ENCODE data around the gene ATP6V1G2.

Gene ATP6V1G2

GRCh38 chr6:31546958-31547726 lies 734 bp upstream of the ATP6V1G2 start, which contains the start of gene NFKBIL1:
TSS of gene NFKBIL1 (plus strand) at chr6:31547608. CDS start at chr6:31547695, 87 bp downstream.
- peak; percentile 87 for DNase-seq

- no peak for DNase-seq
Observed at GRCh38 chr6:31545291-31545690, 1.1 kb downstream of the ATP6V1G2 start.

GRCh38 chr6:31544676-31545075 lies 1.7 kb downstream of the ATP6V1G2 start:
- DNase-seq = no peak

- no peak for DNase-seq
Observed at GRCh38 chr6:31543639-31544038, 2.8 kb downstream of the ATP6V1G2 start.

GRCh38 chr6:31541658-31542521 lies 4.5 kb downstream of the ATP6V1G2 start, which contains the start of gene DDX39B:
TSS of gene DDX39B (minus strand) at chr6:31542003. CDS start at chr6:31540532, 1,471 bp downstream.
- DNase-seq = peak; percentile 91

GRCh38 chr6:31541059-31541657 lies 5.2 kb downstream of the ATP6V1G2 start:
- DNase-seq = peak; percentile 67

GRCh38 chr6:31540640-31541039 lies 5.8 kb downstream of the ATP6V1G2 start:
- no peak for DNase-seq

GRCh38 chr6:31538805-31539400 lies 7.5 kb downstream of the ATP6V1G2 start:
- DNase-seq = no peak

GRCh38 chr6:31535538-31536324 lies 10.7 kb downstream of the ATP6V1G2 start:
- DNase-seq = no peak

- no peak for DNase-seq
Observed at GRCh38 chr6:31534521-31535040, 11.8 kb downstream of the ATP6V1G2 start.

GRCh38 chr6:31534011-31534410 lies 12.4 kb downstream of the ATP6V1G2 start:
- DNase-seq = no peak

GRCh38 chr6:31533455-31533841 lies 13.0 kb downstream of the ATP6V1G2 start:
- DNase-seq = no peak

GRCh38 chr6:31532644-31533454 lies 13.6 kb downstream of the ATP6V1G2 start:
- no peak for DNase-seq

GRCh38 chr6:31531771-31532643 lies 14.4 kb downstream of the ATP6V1G2 start:
- no peak for DNase-seq

- DNase-seq = no peak
Observed at GRCh38 chr6:31531162-31531561, 15.2 kb downstream of the ATP6V1G2 start.

GRCh38 chr6:31530659-31531058 lies 15.7 kb downstream of the ATP6V1G2 start:
- no peak for DNase-seq

- DNase-seq = no peak
Observed at GRCh38 chr6:31529329-31530150, 16.9 kb downstream of the ATP6V1G2 start.

- DNase-seq = no peak
Observed at GRCh38 chr6:31528821-31529328, 17.5 kb downstream of the ATP6V1G2 start, which contains the start of gene MCCD1. TSS of gene MCCD1 (plus strand) at chr6:31528962. CDS start at chr6:31529015, 53 bp downstream.
